Astrocyte (in vitro differentiated cells and primary cell): ENCODE measurements around the gene CADPS.

ENCODE experiments used
- EZH2 ChIP-seq: IDR thresholded peaks from 2 replicates; pipeline ENCODE4 v1.6.1; 2012; ENCODE audit warnings: mild to moderate bottlenecking, low read length, inconsistent platforms; ENCODE audit not compliant: insufficient read depth
- TF ChIP-seq, protein P1 (sequence below): IDR thresholded peaks from 2 replicates; pipeline ENCODE4 v1.5.1; 2011; ENCODE audit warnings: low read depth, mild to moderate bottlenecking, inconsistent platforms, low read length, moderate library complexity; ENCODE audit not compliant: insufficient read depth

DNA sequence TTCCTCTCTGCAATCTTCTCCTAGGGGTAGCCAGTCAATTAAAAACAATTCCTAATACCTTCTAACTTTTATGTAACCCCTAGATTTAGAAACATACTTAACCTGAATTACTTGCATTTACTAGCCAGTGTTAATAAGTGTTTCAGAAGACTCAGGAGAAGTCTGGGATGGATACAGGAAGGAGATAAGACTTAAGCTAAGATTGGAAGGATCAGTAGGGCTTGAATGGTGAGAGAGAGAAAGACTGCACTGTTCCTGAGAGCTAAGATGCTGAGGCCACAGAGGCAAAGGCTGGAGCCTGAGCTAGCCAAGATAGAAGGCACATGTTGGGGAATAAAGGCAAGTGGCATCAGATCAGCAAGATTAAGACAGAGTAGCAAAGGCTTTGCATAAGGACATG, 30.1 kb upstream of the CADPS start:
- TF ChIP-seq, protein P1, sequence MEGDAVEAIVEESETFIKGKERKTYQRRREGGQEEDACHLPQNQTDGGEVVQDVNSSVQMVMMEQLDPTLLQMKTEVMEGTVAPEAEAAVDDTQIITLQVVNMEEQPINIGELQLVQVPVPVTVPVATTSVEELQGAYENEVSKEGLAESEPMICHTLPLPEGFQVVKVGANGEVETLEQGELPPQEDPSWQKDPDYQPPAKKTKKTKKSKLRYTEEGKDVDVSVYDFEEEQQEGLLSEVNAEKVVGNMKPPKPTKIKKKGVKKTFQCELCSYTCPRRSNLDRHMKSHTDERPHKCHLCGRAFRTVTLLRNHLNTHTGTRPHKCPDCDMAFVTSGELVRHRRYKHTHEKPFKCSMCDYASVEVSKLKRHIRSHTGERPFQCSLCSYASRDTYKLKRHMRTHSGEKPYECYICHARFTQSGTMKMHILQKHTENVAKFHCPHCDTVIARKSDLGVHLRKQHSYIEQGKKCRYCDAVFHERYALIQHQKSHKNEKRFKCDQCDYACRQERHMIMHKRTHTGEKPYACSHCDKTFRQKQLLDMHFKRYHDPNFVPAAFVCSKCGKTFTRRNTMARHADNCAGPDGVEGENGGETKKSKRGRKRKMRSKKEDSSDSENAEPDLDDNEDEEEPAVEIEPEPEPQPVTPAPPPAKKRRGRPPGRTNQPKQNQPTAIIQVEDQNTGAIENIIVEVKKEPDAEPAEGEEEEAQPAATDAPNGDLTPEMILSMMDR: no peak
- TF ChIP-seq EZH2: no peak
